SJCRH30 (cell line): ENCODE results near the gene UBB. TPM values are rescaled to one million over a fixed set of nuclear protein-coding genes. Genes with fewer than 3 reads are reported as not detected.

ENCODE experiments used
- total RNA-seq: library from RNA; depleted of rRNA; stranded (reverse); fragments of >200 nt; shearing (Covaris generic); gene quantifications from 2 replicates; pipeline ENCODE4 v1.2.3, GENCODE V29; 2014; rRNA removed

UBB gene
- total RNA-seq, 1 experiment from 2014 or later: 2,921 TPM

Other genes with a start within 250 kb of the UBB start
- 245 and 274 TPM in 2 replicates for gene NCOR1, start 165.6 kb upstream of the UBB start, total RNA-seq
- gene PIGL, start 163.9 kb upstream of the UBB start, total RNA-seq: 27.2 and 35.2 TPM in 2 replicates
- 50.2 and 51.5 TPM in 2 replicates for gene CENPV, start 27.6 kb upstream of the UBB start, total RNA-seq
- 0.42 and 0.63 TPM in 2 replicates for gene TRPV2, start 34.5 kb downstream of the UBB start, total RNA-seq
- 3.7 and 4.8 TPM in 2 replicates for gene LRRC75A, start 111.1 kb downstream of the UBB start, total RNA-seq
- 17.0 and 18.2 TPM in 2 replicates for gene ZNF287, start 188.1 kb downstream of the UBB start, total RNA-seq